Activated CD4-positive, alpha-beta T cell treated with anti-CD3 and anti-CD28 coated beads, Interleukin-2, amount 50 U/mL, for 24 hours (primary cell): Measurements from ENCODE around the gene TRDN.
"Not testable (repeated sequence)": the region's sequence is repeated elsewhere in the genome, so short reads cannot be mapped to it uniquely, and the experiment has no call there.

Experiments used
- DNase-seq, 2 donors: peaks; one replicate each; pipeline ENCODE4 v3.0.0-alpha.2; 2020; ENCODE audit warnings: low read depth in 1 of 2, low spot score in 1 of 2

TRDN gene

GRCh38 chr6:123632641-123633040, 4.1 kb downstream of the TRDN start:
- DNase-seq = no peak

GRCh38 chr6:123629258-123629941, 7.3 kb downstream of the TRDN start:
- no peak for DNase-seq

- no peak for DNase-seq
Observed at GRCh38 chr6:123625696-123626095, 11.1 kb downstream of the TRDN start.

GRCh38 chr6:123622780-123623179, 14.0 kb downstream of the TRDN start:
- DNase-seq = no peak

GRCh38 chr6:123619156-123619555, 17.6 kb downstream of the TRDN start:
- no peak for DNase-seq

- DNase-seq = no peak
Observed at GRCh38 chr6:123616942-123617341, 19.8 kb downstream of the TRDN start.

- DNase-seq = no peak
Observed at GRCh38 chr6:123616016-123616415, 20.7 kb downstream of the TRDN start.

- DNase-seq = no peak
Observed at GRCh38 chr6:123610779-123611178, 26.0 kb downstream of the TRDN start.

- DNase-seq = no peak
Observed at GRCh38 chr6:123604067-123604466, 32.7 kb downstream of the TRDN start.

GRCh38 chr6:123598011-123598410, 38.7 kb downstream of the TRDN start:
- no peak for DNase-seq

GRCh38 chr6:123594776-123595175, 42.0 kb downstream of the TRDN start:
- DNase-seq = no peak

- no peak for DNase-seq
Observed at GRCh38 chr6:123592426-123592825, 44.3 kb downstream of the TRDN start.

- no peak for DNase-seq
Observed at GRCh38 chr6:123589973-123590372, 46.8 kb downstream of the TRDN start.

GRCh38 chr6:123589317-123589716, 47.4 kb downstream of the TRDN start:
- DNase-seq = no peak

- DNase-seq = no peak
Observed at GRCh38 chr6:123588546-123588895, 48.2 kb downstream of the TRDN start.

- DNase-seq = no peak
Observed at GRCh38 chr6:123587838-123588545, 48.8 kb downstream of the TRDN start.

GRCh38 chr6:123587407-123587806, 49.3 kb downstream of the TRDN start:
- not testable (repeated sequence) for DNase-seq

- no peak for DNase-seq
Observed at GRCh38 chr6:123580331-123580730, 56.4 kb downstream of the TRDN start.

GRCh38 chr6:123575188-123575587, 61.6 kb downstream of the TRDN start:
- DNase-seq = no peak

- DNase-seq = no peak
Observed at GRCh38 chr6:123570813-123571684, 65.7 kb downstream of the TRDN start.

- no peak for DNase-seq
Observed at GRCh38 chr6:123569575-123569974, 67.2 kb downstream of the TRDN start.

- DNase-seq = no peak
Observed at GRCh38 chr6:123565529-123565928, 71.2 kb downstream of the TRDN start.
